Hematopoietic multipotent progenitor cell treated with erythropoietin and hydrocortisone succinate and interleukin-3 and kit ligand, for 8 days (in vitro differentiated cells): ENCODE results near the gene IER2.

Source experiments
- DNase-seq: peaks from one replicate; pipeline ENCODE4 v3.0.0-alpha.2; 2015

IER2 gene

GRCh38 chr19:13150187-13150930 is at the start of gene IER2, which contains the start of gene STX10:
Gene IER2 (plus strand): TSS chr19:13150411. CDS start chr19:13153187, 2,776 bp downstream.
Gene STX10 (minus strand): TSS chr19:13150375. CDS start chr19:13150173, 202 bp downstream.
- peak; percentile 94 for DNase-seq

DNA sequence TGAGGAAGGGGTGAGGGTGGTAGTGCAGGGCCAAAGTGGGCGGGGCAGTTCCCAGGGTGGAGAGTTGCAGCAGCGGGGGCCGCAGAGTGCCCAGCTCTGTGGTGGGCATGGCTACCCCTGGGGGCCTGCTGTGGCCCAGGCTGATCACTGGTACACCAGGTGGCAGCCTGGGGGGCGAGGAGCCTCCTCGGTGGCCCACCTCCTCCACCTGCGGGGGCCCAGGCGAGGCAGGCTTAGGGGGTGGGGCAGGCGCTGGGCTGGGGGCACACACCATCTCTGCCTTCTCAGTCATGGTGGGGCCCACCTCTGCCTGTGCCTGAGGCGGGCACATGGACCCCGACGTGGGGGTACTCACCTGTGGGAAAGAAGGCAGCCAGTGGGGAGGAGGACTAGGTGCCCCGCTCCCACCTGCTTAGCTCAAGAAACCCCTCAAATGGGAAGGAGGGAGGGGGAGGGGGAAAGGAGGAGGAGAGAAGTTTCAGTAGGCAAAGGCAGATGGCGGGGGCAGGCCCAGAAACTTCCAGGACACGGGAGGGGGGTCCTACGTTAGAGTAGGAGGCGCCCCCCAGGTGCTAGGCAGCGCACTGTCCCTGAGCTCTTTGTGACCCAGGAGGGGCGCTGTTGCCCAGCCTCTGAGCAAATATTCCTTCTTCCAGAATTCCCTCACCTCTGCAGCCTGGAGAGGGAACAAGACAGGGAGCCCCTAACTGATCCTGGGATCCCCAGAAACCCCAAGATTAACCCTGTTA is 49.2 kb upstream of the IER2 start:
- DNase-seq: peak; percentile 67

GRCh38 chr19:13101590-13102415 is 48.4 kb upstream of the IER2 start:
- DNase-seq: peak; percentile 26

- DNase-seq: no peak
Measured at GRCh38 chr19:13102416-13102665, 47.9 kb upstream of the IER2 start.

DNA sequence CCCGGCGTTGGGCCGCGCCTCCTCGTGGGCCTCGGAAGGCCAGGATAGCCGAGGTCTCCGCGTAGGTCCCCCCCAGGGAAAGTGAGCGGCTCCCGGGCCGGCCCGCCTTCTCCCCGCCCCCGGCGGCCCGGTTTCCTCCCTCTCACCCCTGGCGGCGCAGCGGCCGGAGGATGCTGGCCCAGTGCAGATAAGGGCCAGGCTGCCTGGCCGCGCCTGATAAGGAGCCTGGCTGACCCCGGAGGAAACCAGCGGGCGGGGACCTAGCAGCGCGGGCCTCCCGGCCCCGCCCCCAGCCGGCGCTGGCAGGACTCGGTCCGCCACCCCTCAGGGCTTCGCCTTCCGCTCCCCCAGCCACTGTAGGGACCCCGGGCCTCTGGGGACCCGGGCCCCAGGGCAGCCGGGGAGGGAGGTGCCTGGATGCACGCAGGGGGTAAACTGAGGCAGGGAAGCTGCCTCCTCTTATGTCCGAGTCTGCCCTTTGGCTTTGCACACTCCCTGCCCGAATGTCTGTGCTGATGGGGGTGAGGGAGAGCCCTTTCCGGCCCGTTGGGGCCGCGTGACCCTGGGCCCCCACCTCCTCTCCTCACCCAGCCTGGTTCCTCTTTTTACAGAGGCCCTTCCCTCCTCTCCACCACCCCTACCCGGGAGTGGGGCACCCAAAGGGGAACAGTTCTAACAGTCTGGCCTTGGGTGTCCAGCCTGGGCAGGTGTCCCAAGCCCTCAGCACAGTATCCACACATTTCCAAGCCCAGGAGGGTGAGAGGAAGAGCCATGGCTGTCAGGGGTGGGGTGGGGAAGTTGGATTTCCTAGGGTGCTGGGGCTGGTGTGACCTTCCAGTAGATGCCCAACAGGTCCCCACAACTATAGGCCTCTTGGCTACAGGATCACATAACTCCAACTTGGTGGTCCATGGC is 47.3 kb upstream of the IER2 start, which contains the start of gene LYL1:
TSS of gene LYL1 (minus strand) at position 193 of the 915 bp plus-strand sequence. CDS start 1,687 bp downstream, outside the sequence.
- peak; percentile 98 for DNase-seq

- peak; percentile 80 for DNase-seq
Measured at GRCh38 chr19:13103581-13104359, 46.4 kb upstream of the IER2 start.

DNA sequence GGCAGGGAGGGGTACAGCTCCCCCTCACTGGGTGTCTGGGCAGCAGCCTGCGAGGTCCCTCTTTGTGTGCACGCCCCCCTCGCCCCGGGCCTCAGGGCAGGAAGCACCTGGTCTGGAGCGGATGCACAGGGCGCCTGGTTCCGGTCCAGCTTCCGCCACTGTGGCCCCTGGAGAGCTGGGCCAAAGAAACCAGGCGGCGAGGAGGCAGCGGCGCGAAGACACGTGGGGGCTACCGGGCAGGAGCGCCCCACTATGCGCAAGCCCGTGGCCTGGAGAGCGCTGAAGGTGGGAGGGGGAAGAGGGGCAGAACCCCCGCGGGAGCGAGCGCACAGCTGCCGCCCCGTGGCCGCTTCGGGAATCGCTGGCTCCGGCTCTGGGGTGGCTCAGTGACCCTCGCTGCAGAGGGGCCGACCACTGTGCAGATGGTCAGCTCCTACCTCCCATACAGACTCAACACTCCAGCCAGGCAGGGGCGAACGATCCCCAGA is 45.8 kb upstream of the IER2 start:
- peak; percentile 81 for DNase-seq

DNA sequence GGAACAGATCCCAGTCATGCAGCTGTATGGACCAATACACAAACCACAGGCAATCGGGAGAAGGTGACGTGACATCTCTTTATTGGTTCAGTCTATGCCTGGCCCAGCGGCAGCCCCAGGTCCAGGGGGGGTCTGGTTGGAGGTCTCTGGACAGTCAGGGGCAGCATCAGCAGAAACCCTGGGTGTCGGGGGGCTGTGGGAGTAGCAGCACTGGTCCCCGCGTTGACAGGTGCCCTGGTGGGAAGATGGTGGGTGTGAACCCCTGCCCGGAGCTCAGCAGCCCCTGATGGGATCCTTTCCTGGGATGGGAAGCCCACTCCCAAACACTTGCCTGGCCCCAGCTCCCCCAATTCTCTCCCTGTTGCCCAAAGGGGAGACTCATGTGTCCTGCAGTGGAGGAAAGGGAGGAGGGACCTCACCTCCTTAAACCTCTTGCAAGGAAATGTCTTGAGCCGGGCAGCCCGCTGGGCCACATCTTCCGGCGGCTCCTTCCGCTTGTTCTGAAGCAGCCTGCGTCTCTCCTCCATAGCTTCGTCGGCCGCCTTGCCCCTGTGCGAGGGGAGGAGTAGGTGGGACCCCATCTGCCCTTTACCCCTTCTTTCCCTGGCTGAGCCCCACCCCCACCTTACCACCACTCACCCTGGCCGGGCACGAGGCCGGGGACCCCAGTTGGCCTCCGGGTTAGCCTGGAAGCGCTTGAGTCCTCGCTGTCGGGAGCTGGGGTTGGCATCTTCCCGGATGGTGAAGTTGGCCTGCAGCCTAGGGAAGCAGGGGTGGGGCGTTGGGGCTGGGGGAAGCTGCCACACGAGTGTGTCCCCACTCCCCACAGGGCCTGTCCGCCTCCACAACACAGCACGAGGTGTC is 45.1 kb upstream of the IER2 start:
- DNase-seq: peak; percentile 36

DNA sequence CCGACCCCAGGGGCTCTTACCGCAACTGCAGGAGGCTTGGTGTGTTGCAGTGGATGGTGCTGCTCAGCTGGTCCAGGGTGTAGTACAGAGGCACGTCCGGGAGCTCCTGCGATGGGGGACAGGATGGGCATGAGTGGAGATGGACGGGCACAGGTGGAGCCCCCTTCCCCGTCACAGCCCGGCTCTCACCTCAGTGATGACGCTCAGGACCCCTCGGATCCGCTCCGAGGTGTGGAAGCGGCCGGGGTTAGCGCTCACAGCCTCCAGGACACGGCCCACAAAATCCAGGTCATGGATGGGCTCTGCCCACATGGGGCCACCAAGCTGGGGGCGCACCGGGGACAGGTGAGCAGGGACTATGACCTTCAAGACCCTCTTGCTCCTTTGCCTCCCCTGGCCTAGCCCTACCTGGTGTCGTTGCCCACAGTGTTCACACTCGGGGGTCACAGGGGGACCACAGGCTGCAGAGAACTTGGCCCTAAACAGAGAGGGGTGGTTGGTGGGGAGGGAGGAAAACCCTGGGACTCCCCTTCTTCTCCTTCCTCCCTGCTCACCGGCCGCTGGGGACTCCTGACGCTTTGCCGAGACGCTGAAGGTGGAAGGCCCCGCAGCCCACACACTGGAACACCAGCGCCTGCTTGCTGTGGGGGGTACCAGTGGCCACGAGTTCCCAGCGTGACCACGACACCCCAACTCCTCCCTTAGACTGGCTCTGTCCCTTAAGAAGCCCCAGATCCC is 40.7 kb upstream of the IER2 start:
- no peak for DNase-seq

DNA sequence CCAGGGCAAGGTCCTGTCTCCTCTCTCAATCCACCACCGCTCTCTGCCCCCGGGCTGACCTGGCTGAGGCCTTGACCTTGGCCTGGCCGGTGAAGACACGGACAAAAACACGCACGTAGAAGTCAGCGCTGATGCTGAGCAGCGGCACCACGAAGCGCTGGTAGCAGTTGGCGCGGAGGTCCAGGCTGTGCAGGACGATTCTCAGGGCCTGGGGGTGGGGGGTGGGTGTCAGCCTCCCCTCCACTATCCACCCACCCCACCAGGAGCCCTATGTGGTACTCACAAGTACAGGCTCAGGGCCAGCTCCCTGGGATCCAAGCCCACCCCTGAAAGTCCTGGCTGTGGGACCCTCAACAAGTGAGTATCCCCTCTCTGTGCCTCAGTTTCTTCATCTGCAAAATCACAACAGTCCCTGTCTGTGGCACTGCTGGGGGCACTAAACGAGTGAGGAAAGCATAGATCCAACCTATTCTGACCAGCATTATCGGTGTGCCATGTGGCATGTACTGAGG is 40.1 kb upstream of the IER2 start:
- DNase-seq: no peak

- DNase-seq: no peak
Measured at GRCh38 chr19:13112555-13112954, 37.7 kb upstream of the IER2 start.

DNA sequence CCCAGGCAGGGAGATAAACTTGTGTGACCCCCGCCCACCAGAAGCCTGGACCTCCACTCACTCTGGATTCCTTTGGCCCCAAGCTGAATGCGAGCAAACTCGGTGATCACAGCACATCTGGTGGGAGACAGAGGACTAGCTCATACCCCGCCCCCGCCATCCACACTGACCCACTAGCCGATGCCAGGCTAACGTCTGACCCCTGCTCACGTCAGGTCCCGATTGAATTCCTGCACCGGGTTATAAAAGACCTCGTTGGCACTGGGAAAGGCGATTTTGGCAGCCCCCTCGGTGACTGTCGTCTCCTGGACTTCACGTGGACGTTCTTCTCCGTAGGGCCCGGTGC is 34.3 kb upstream of the IER2 start:
- DNase-seq: no peak

DNA sequence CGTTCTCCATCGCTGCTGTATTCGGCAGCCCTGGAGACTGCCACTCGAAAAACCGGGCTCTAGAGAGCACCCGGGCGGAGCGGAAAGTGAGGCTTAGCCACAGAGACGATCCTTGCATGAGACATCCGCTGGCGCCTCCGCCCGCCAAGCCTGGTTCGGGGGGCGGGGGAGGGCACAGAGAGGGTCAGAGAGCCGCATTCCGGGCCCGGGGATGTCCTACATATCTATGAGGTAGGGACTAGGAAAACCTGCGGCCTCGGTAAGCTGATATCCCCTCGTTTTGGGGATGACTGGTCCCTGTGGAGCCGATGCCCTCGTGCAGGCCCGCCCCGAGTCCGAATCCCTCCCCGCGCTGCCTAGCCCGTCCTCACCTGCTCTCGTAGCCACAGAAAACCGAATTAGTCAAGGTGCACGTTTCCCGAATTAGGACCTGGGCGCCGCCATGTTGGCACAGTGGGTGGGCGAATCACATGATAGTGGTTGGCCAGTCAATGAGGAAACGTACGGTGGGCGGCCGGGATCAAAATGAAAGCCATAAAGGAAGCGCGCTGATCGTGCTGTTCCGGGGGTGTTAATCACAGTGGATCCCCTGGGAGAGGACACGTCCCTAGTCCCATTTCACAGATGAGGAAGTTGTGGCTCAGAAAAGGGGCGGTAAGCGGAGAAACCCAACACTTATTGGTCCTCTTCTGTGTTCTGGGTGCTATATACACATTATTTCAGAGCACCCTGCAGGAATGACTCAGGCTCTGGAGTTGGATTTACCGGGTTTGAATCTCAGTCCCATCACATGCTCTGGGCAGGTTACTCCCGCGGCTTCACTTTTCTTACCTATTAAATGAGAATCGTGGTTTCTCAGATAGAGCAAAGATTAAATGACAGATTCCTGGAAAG is 33.7 kb upstream of the IER2 start, which contains the start of gene TRMT1:
TSS of gene TRMT1 (minus strand) at position 459 of the 894 bp plus-strand sequence. CDS start at position 118, 341 bp downstream.
- DNase-seq: peak; percentile 94

DNA sequence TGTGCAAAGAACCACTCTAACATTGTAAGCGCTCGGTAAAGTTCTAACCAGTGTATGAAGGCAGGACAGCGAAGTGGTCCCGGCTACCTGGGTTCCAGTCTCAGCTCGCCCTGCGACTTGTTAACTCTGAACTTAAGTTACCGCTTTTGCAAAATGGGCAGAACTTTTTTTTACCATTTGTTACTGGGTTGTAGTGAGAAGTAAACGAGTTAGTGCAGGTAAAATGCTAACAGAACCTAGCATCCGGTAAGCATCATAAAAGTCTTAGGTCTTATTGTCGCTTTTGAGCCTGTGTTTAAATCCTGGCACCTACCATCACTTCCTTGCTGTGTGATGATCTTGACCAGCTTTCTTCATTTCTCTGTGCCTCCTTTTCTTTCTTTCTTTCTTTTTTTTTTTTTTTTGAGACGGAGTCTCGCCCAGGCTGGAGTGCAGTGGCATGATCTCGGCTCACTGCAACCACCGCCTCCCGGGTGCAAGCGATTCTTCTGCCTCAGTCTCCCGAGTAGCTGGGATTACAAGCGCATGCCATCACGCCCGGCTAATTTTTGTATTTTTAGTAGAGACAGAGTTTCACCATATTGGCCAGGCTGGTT is 32.9 kb upstream of the IER2 start:
- DNase-seq: no peak

- peak; percentile 86 for DNase-seq
Measured at GRCh38 chr19:13117772-13118423, 32.3 kb upstream of the IER2 start, which contains the start of gene NACC1. Gene NACC1 (plus strand): TSS chr19:13118264. CDS start chr19:13135208, 16,944 bp downstream.

DNA sequence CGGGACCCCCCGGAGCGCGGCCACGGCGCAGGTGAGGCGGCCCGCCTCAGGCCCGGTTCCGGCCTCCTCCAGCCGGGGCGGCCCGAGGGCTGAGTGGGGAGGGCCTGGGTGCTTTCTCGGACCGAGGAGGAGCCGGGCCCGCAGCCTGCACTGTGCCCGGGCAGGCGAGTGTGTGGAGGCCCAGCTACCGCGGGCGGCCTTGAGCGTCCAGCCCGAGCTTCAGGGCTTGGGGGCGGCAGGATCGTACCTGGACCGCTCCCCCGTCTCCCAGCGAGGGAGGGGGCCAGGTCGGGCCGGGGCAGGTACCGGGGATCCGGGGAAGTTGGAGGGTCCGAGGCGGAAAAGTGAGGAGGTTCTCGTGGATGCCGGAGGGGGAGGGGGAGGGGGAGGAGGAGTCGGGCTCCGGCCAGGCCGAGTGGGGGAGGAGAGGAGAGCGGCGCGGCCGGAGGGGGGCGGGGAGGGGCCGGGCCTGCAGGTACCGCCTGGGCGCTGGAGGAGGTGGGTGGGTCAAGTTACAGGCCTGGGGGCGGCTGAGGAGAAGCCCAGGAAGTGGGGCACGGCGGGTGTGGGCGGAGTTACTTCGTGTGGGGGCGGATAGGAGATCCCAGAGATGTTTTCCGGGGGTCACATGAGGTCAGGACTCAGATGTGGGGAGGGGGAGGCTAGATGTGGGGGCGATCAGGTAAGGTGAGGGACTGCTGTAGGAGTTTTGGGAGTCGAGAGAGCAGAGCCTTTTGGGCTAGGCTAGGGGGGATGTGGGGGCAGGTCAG is 31.6 kb upstream of the IER2 start:
- peak; percentile 64 for DNase-seq
